Measurements from ENCODE around the gene RPS21. TPM values are rescaled to one million over a fixed set of nuclear protein-coding genes. Genes with fewer than 3 reads are reported as not detected.

Gene RPS21
- total and polyA plus RNA-seq, 2 of the 13 experiments (the other 11 are each of a cell fraction or from before 2014, with no cell fraction given) = 2,647 to 11,063 TPM

- peak; percentile 38; the same call in 1 of the 2 replicates for TF ChIP-seq CREM (IDR thresholded peaks at IDR 0.05)
- TF ChIP-seq CREM (CRISPR knock-in tag; IDR thresholded peaks at IDR 0.05) = no peak
- no peak for TF ChIP-seq ZNF704 (CRISPR knock-in tag; IDR thresholded peaks at IDR 0.05; ENCODE audit: borderline replicate concordance)
- no peak; the same call in 1 of the 2 replicates for TF ChIP-seq ARID4A (CRISPR knock-in tag; IDR thresholded peaks at IDR 0.05; ENCODE audit: borderline replicate concordance)
- TF ChIP-seq XBP1 (CRISPR knock-in tag; IDR thresholded peaks at IDR 0.05) = no peak
- TF ChIP-seq ZNF24 (IDR thresholded peaks at IDR 0.05) = no peak
- no peak for TF ChIP-seq MNT (IDR thresholded peaks at IDR 0.05)
- 0 out of 2 replicates have a peak, but pooled peaks have one; percentile 7 for TF ChIP-seq ZNF788 (CRISPR knock-in tag; IDR thresholded peaks at IDR 0.05; ENCODE audit: borderline replicate concordance)
- no peak for TF ChIP-seq TP53 (CRISPR knock-in tag; conservative IDR thresholded peaks at IDR 0.05)
- TF ChIP-seq ZNF326 (CRISPR knock-in tag; IDR thresholded peaks at IDR 0.05; ENCODE audit: borderline replicate concordance) = no peak
- peak; percentile 5; the same call in 1 of the 2 replicates for TF ChIP-seq ZNF292 (CRISPR knock-in tag; IDR thresholded peaks at IDR 0.05; ENCODE audit: borderline replicate concordance, low read depth)
- TF ChIP-seq TBX2 (CRISPR knock-in tag; IDR thresholded peaks at IDR 0.05; ENCODE audit: borderline replicate concordance) = 0 out of 2 replicates have a peak, but pooled peaks have one; percentile 25
- no peak; the same call in 1 of the 2 replicates for TF ChIP-seq CBX5 (CRISPR knock-in tag; IDR thresholded peaks at IDR 0.05; ENCODE audit: borderline replicate concordance)
- no peak for TF ChIP-seq CCDC6 (CRISPR knock-in tag; IDR thresholded peaks at IDR 0.05)
- TF ChIP-seq HMGXB3 (CRISPR knock-in tag; IDR thresholded peaks at IDR 0.05; ENCODE audit: borderline replicate concordance) = peak; percentile 30; the same call in 1 of the 2 replicates
- TF ChIP-seq TBL1XR1 (IDR thresholded peaks at IDR 0.05; ENCODE audit: borderline replicate concordance, low read length, partially characterized antibody) = peak; percentile 12
- no peak for TF ChIP-seq ZNF337 (CRISPR knock-in tag; IDR thresholded peaks at IDR 0.05; ENCODE audit: borderline replicate concordance, low read depth)
- no peak for TF ChIP-seq SOX5 (CRISPR knock-in tag; IDR thresholded peaks at IDR 0.05; ENCODE audit: borderline replicate concordance)
- no peak for TF ChIP-seq SATB2 (CRISPR knock-in tag; IDR thresholded peaks at IDR 0.05)
Observed at GRCh38 chr20:62368392-62368975, 18.4 kb upstream of the RPS21 start (continued).

Measured in HepG2 (cell line).